H1 (cell line): ENCODE results near the gene SEC14L5. TPM values are rescaled to one million over a fixed set of nuclear protein-coding genes. Genes with fewer than 3 reads are reported as not detected.

ENCODE experiments used
- CTCF ChIA-PET: fragments of 300-600 bp; sonication (Branson Sonifier 250); formaldehyde crosslinking; loops from one replicate; lab custom pipeline; 2021; ENCODE audit not compliant: partially characterized antibody; lab: Charles Lee
- POLR2A ChIA-PET: fragments of 300-600 bp; sonication (Branson Sonifier 250); formaldehyde crosslinking; loops from one replicate; lab custom pipeline; 2021; ENCODE audit warnings: inconsistent platforms; ENCODE audit not compliant: partially characterized antibody; lab: Charles Lee
- DNase-seq, 2 experiments: peaks; one replicate each; pipeline versions ENCODE4 v3.0.0 to v3.0.0-alpha.2; 2010 to 2022; ENCODE audit warnings: low spot score in 2 of 2, low read depth in 1 of 2, mixed read lengths in 1 of 2
- FAIRE-seq: peaks from 2 replicates; lab custom pipeline; 2011; peaks lifted over from hg19 to GRCh38; lab: Jason Lieb, UNC
- H2AFZ ChIP-seq: 2 replicates; pipeline ENCODE4 v1.8.1; 2012; ENCODE audit warnings: low read length, inconsistent platforms
- H2AK5ac ChIP-seq: 2 replicates; pipeline ENCODE4 v1.6.1; 2013; ENCODE audit warnings: low read depth, low read length
- H2BK120ac ChIP-seq: replicated peaks from 2 replicates; pipeline ENCODE3; 2013; ENCODE audit warnings: low read depth, low read length, inconsistent platforms
- H2BK12ac ChIP-seq: 2 replicates; pipeline ENCODE4 v1.6.1; 2013; ENCODE audit warnings: low read depth, low read length
- H2BK15ac ChIP-seq: 2 replicates; pipeline ENCODE4 v1.6.1; 2013; ENCODE audit warnings: low read length
- H2BK20ac ChIP-seq: 2 replicates; pipeline ENCODE4 v1.6.1; 2013; ENCODE audit warnings: low read length
- H2BK5ac ChIP-seq: 2 replicates; pipeline ENCODE4 v1.6.1; 2013; ENCODE audit warnings: low read depth, low read length
- H3K14ac ChIP-seq: 2 replicates; pipeline ENCODE4 v1.6.1; 2013; ENCODE audit warnings: inconsistent platforms; ENCODE audit not compliant: insufficient read length
- H3K18ac ChIP-seq: 2 replicates; pipeline ENCODE4 v1.6.1; 2013; ENCODE audit warnings: low read length; ENCODE audit errors: extremely low read depth
- H3K23ac ChIP-seq: 2 replicates; pipeline ENCODE4 v1.6.1; 2013; ENCODE audit warnings: inconsistent platforms; ENCODE audit not compliant: insufficient read length
- H3K23me2 ChIP-seq: 2 replicates; pipeline ENCODE4 v1.6.1; 2013; ENCODE audit warnings: low read depth, low read length
- H3K27ac ChIP-seq: 2 replicates; pipeline ENCODE4 v1.6.1; 2011; ENCODE audit warnings: low read depth, low read length, inconsistent platforms
- H3K27me3 ChIP-seq, 4 experiments: replicated peaks in 1 of 4; 1 replicate in 1 of 4; 2 replicates in 3 of 4; pipeline versions ENCODE4 v1.6.1 to v1.8.1; 2011 to 2013; ENCODE audit warnings: low read length in 3 of 4, mild to moderate bottlenecking in 3 of 4, inconsistent platforms in 2 of 4, mixed read lengths in 2 of 4, moderate library complexity in 1 of 4; ENCODE audit not compliant: control insufficient read depth in 3 of 4, insufficient read depth in 3 of 4; ENCODE audit errors: extremely low read depth in 1 of 4
- H3K36me3 ChIP-seq, 4 experiments: 2 replicates each; pipeline versions ENCODE4 v1.6.1 to v1.8.1; 2011 to 2013; ENCODE audit warnings: mild to moderate bottlenecking in 4 of 4, low read length in 3 of 4, moderate library complexity in 2 of 4, control low read depth in 1 of 4, inconsistent platforms in 1 of 4; ENCODE audit not compliant: insufficient read depth in 4 of 4, control insufficient read depth in 2 of 4
- H3K4ac ChIP-seq: replicated peaks from 2 replicates; pipeline ENCODE3; 2013; ENCODE audit warnings: low read length, low read depth, mixed read lengths, inconsistent platforms; ENCODE audit not compliant: insufficient read length
- H3K4me1 ChIP-seq, 4 experiments: replicated peaks in 1 of 4; 1 replicate in 1 of 4; 2 replicates in 3 of 4; pipeline versions ENCODE4 v1.6.1 to v1.8.1; 2011 to 2013; ENCODE audit warnings: low read length in 3 of 4, inconsistent platforms in 2 of 4, mixed read lengths in 1 of 4; ENCODE audit not compliant: insufficient read depth in 4 of 4, control insufficient read depth in 3 of 4
- H3K4me2 ChIP-seq, 2 experiments: 2 replicates each; pipeline versions ENCODE4 v1.6.1 to v1.8.1; 2011 to 2013; ENCODE audit warnings: low read depth in 2 of 2, low read length in 2 of 2, control low read depth in 1 of 2, inconsistent platforms in 1 of 2, mild to moderate bottlenecking in 1 of 2; ENCODE audit not compliant: insufficient read depth in 1 of 2
- H3K4me3 ChIP-seq, 4 experiments: fragments of 200-600, 300-600 bp in 1 of 4; sonication (generic), shearing (Covaris generic), sonication (Bioruptor Twin) in 1 of 4; 2 replicates each; pipeline versions ENCODE4 v1.5.1 to v1.8.1; 2011 to 2016; ENCODE audit warnings: low read length in 4 of 4, low read depth in 3 of 4, control low read depth in 2 of 4, inconsistent platforms in 2 of 4, mild to moderate bottlenecking in 2 of 4, mixed read lengths in 1 of 4, moderate library complexity in 1 of 4; ENCODE audit not compliant: insufficient read depth in 2 of 4; ENCODE audit errors: extremely low read depth in 1 of 4
- H3K56ac ChIP-seq: replicated peaks from 2 replicates; pipeline ENCODE3; 2013; ENCODE audit warnings: low read depth, mild to moderate bottlenecking, mixed read lengths, low read length, inconsistent platforms; ENCODE audit not compliant: insufficient read length
- H3K79me1 ChIP-seq: 2 replicates; pipeline ENCODE4 v1.6.1; 2013; ENCODE audit warnings: low read depth, low read length, control low read depth
- H3K79me2 ChIP-seq, 2 experiments: 2 replicates each; pipeline versions ENCODE4 v1.6.1 to v1.8.1; 2012 to 2013; ENCODE audit warnings: low read length in 2 of 2, mild to moderate bottlenecking in 2 of 2, inconsistent platforms in 1 of 2; ENCODE audit not compliant: insufficient read depth in 2 of 2, control insufficient read depth in 1 of 2
- H3K9ac ChIP-seq, 4 experiments: replicated peaks in 1 of 4; 1 replicate in 1 of 4; 2 replicates in 3 of 4; pipeline versions ENCODE4 v1.6.1 to v1.8.1; 2011 to 2013; ENCODE audit warnings: low read depth in 3 of 4, low read length in 3 of 4, control low read depth in 2 of 4, mild to moderate bottlenecking in 2 of 4, moderate library complexity in 2 of 4, inconsistent platforms in 1 of 4; ENCODE audit errors: extremely low read depth in 1 of 4
- H3K9me3 ChIP-seq, 2 experiments: 2 replicates each; pipeline versions ENCODE4 v1.6.1 to v1.8.1; 2012 to 2013; ENCODE audit warnings: mild to moderate bottlenecking in 2 of 2, moderate library complexity in 2 of 2, control low read depth in 1 of 2, inconsistent platforms in 1 of 2, low read depth in 1 of 2, low read length in 1 of 2, mixed read lengths in 1 of 2; ENCODE audit not compliant: insufficient read depth in 2 of 2
- H4K20me1 ChIP-seq, 2 experiments: replicated peaks in 1 of 2; 2 replicates each; pipeline versions ENCODE3 to v1.8.1; 2011 to 2013; ENCODE audit warnings: inconsistent platforms in 2 of 2, low read length in 2 of 2, mild to moderate bottlenecking in 1 of 2; ENCODE audit not compliant: insufficient read depth in 2 of 2, control insufficient read depth in 1 of 2
- H4K5ac ChIP-seq: 2 replicates; pipeline ENCODE4 v1.6.1; 2013; ENCODE audit warnings: low read length, low read depth, mixed read lengths, inconsistent platforms; ENCODE audit not compliant: insufficient read length
- H4K8ac ChIP-seq: 2 replicates; pipeline ENCODE4 v1.8.0; 2013; ENCODE audit warnings: mild to moderate bottlenecking, moderate library complexity, low read length, inconsistent platforms; ENCODE audit not compliant: insufficient read depth; ENCODE audit errors: extremely low read depth
- H4K91ac ChIP-seq: replicated peaks from 2 replicates; pipeline ENCODE3; 2013; ENCODE audit warnings: low read length, mixed read lengths, inconsistent platforms; ENCODE audit not compliant: insufficient read length
- BACH1 ChIP-seq: IDR thresholded peaks from 2 replicates; pipeline ENCODE4 v1.6.1; 2012; ENCODE audit warnings: low read length, improper control_type of control experiment
- CREB1 ChIP-seq: IDR thresholded peaks from 2 replicates; pipeline ENCODE4 v1.6.1; 2012; ENCODE audit warnings: inconsistent platforms
- KDM5A ChIP-seq: fragments of 200-600 bp; IDR thresholded peaks from 2 replicates; pipeline ENCODE4 v1.7.1; 2012; ENCODE audit warnings: mild to moderate bottlenecking, low read length, inconsistent platforms, mixed read lengths
- POU5F1 ChIP-seq: IDR thresholded peaks from 2 replicates; pipeline ENCODE4 v1.6.1; 2011; ENCODE audit warnings: low read depth, mild to moderate bottlenecking, low read length, moderate library complexity
- SUZ12 ChIP-seq: fragments of 200-600 bp; sonication (generic); IDR thresholded peaks from 2 replicates; pipeline ENCODE4 v1.6.1; 2012; ENCODE audit warnings: mild to moderate bottlenecking, inconsistent platforms, low read length, moderate library complexity, mixed read lengths
- WGBS, 2 experiments: shearing (Covaris generic) in 1 of 2; methylation state at CpG; one replicate each; pipeline versions ENCODE4 v1.1.6 to v1.1.7; 2013 to 2015; ENCODE audit warnings: low lambda C conversion rate in 2 of 2, mixed read lengths in 2 of 2, inconsistent platforms in 1 of 2, low coverage in 1 of 2, missing lambda C conversion rate in 1 of 2; ENCODE audit not compliant: insufficient replicate concordance in 2 of 2, insufficient coverage in 1 of 2, insufficient read length in 1 of 2; ENCODE audit errors: extremely low coverage in 1 of 2, missing lambda C conversion rate in 1 of 2; 5-methylcytosine and 5-hydroxymethylcytosine counted together
- polyA plus RNA-seq, 7 experiments: library from polyadenylated mRNA; depleted of rRNA in 3 of 7; stranded (reverse) in 5 of 7; unstranded in 2 of 7; fragments of >200 nt in 5 of 7; fragments of 200-250 nt in 2 of 7; gene quantifications; 1 replicate in 5 of 7; 2 replicates in 1 of 7; 4 replicates in 1 of 7; pipeline versions ENCODE4 v1.2.1 to v1.2.3, GENCODE V29; 2011 to 2013; ENCODE audit warnings: missing spikeins in 2 of 7, mixed read lengths in 2 of 7
- total RNA-seq: library from RNA; stranded (reverse); fragmentation: NEBNext Ultra II Directional; extraction: Animal tissue kit (Norgen Biotek cat#: 25700); gene quantifications from 2 replicates; pipeline ENCODE4 v1.2.1, GENCODE V29; 2021
- TF ChIP-seq, protein P1 (sequence below): IDR thresholded peaks from 2 replicates; pipeline ENCODE4 v1.6.1; 2012; ENCODE audit warnings: inconsistent platforms

SEC14L5 gene
- total and polyA plus RNA-seq, 2 of the 8 experiments (the other 6 are each of a cell fraction or from before 2014, with no cell fraction given), result 1.9 to 3.0 TPM

DNA sequence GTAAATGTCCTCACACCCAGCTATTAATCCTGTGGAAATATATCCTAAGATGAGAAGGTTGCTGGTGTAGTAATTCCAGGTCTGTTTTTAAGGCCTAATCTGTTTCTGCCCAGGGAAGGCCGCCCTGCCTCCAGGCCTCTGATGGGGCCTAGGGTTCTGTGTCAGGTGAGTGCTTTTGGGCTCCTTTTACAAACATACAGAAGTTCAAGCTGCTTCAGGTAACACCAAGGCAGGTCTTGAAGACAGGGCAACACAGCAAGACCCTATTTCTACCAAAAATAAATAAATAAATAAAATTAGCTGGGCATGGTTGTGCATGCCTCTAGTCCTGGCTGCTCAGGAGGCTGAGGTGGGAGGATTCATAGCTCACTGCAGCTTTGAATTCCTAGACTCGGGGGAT lies 30.5 kb upstream of the SEC14L5 start:
- 75% methylated on average over 2 of the region's 2 CpGs; no CpG with 5 or more reads in 1 of the 2 experiments for WGBS, 2 experiments
- no peak overlapping the region for H3K27ac ChIP-seq
- no peak overlapping the region for H3K23ac ChIP-seq
- H4K91ac ChIP-seq, result no peak overlapping the region
- H3K9ac ChIP-seq, result no peak overlapping the region
- peaks cover 0 to 12% of the 10 kb centered on the region in 2 experiments for H4K20me1 ChIP-seq
- DNase-seq, result no peak
- TF ChIP-seq BACH1 (no peak), POU5F1 (no peak), SUZ12 (no peak), CREB1 (no peak), KDM5A (no peak)
- TF ChIP-seq, protein P1, sequence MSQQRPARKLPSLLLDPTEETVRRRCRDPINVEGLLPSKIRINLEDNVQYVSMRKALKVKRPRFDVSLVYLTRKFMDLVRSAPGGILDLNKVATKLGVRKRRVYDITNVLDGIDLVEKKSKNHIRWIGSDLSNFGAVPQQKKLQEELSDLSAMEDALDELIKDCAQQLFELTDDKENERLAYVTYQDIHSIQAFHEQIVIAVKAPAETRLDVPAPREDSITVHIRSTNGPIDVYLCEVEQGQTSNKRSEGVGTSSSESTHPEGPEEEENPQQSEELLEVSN, result no peak
- peaks cover 0 to 6% of the 10 kb centered on the region in 2 experiments; a peak in 2 of 4 replicates for H3K79me2 ChIP-seq
- no peak overlapping the region for H3K4ac ChIP-seq
- no peak overlapping the region for H2AFZ ChIP-seq
- peaks cover 4% of the 10 kb centered on the region for H3K79me1 ChIP-seq
- no peak overlapping the region for H3K14ac ChIP-seq
- H2BK5ac ChIP-seq, result no peak overlapping the region
- no peak overlapping the region for H2BK20ac ChIP-seq
- no peak overlapping the region for H3K18ac ChIP-seq
- peaks cover 0 to 8% (median 2%) of the 10 kb centered on the region in 4 experiments; a peak in 3 of 8 replicates for H3K36me3 ChIP-seq
- H4K8ac ChIP-seq, result no peak overlapping the region
- no peak overlapping the region for H4K5ac ChIP-seq
- no peaks in the 10 kb centered on the region; a peak in 1 of 7 replicates for H3K27me3 ChIP-seq
- peaks cover 0 to 8% (median 3%) of the 10 kb centered on the region in 4 experiments; a peak in 4 of 7 replicates for H3K4me1 ChIP-seq
- H2AK5ac ChIP-seq, result no peak overlapping the region
- no peaks in the 10 kb centered on the region for H3K23me2 ChIP-seq
- H2BK15ac ChIP-seq, result no peak overlapping the region
- H2BK120ac ChIP-seq, result no peak overlapping the region
- POLR2A ChIA-PET, result interaction anchor here (3.0 kb wide), 1 partner anchor 8 kb away, joined by 11 read pairs; no protein-coding TSS in a partner anchor
- H2BK12ac ChIP-seq, result no peak overlapping the region
- CTCF ChIA-PET, result interaction anchor here (0.7 to 1.1 kb wide), 3 partner anchors 9 to 245 kb away, joined by 3 read pairs; no protein-coding TSS in a partner anchor
- H3K9me3 ChIP-seq, result peaks cover 4 to 5% of the 10 kb centered on the region in 2 experiments; a peak in 2 of 4 replicates
- no peak for FAIRE-seq
- no peak overlapping the region for H3K56ac ChIP-seq
- no peak overlapping the region for H3K4me3 ChIP-seq
- no peak overlapping the region for H3K4me2 ChIP-seq
